Lung (tissue), 12 donors: ENCODE results near the gene PSMD13. TPM values are rescaled to one million over a fixed set of nuclear protein-coding genes. Genes with fewer than 3 reads are reported as not detected.

Experiments used
- ATAC-seq: fragments of 200-7000 bp; cut with Tn5 transposase; one replicate; pipeline ENCODE4 v1.9.1; 2020; ENCODE audit warnings: moderate number of reproducible peaks; ENCODE audit not compliant: insufficient read depth, low FRiP score
- DNase-seq, 3 donors: peaks; one replicate each; pipeline ENCODE4 v3.0.0-alpha.2; 2013 to 2017
- H3K27ac ChIP-seq, 2 donors: one replicate each; pipeline ENCODE4 v1.5.1; 2013; ENCODE audit warnings: mild to moderate bottlenecking in 2 of 2, moderate library complexity in 2 of 2, control low read depth in 1 of 2, inconsistent platforms in 1 of 2, low read depth in 1 of 2, low read length in 1 of 2
- H3K27me3 ChIP-seq, 3 donors: one replicate each; pipeline ENCODE4 v1.5.1; 2013; ENCODE audit warnings: low read length in 2 of 3; ENCODE audit not compliant: control insufficient read depth in 3 of 3, insufficient read depth in 3 of 3
- H3K36me3 ChIP-seq, 4 donors: one replicate each; pipeline ENCODE4 v1.5.1; 2013; ENCODE audit warnings: low read length in 4 of 4, mild to moderate bottlenecking in 1 of 4, moderate library complexity in 1 of 4; ENCODE audit not compliant: control insufficient read depth in 4 of 4, insufficient read depth in 4 of 4
- H3K4me1 ChIP-seq, 5 donors: one replicate each; pipeline ENCODE4 v1.5.1; 2013; ENCODE audit warnings: low read length in 5 of 5, mild to moderate bottlenecking in 2 of 5, moderate library complexity in 1 of 5; ENCODE audit not compliant: control insufficient read depth in 5 of 5, insufficient read depth in 5 of 5
- H3K4me3 ChIP-seq: one replicate; pipeline ENCODE4 v1.5.1; 2013; ENCODE audit warnings: mild to moderate bottlenecking, control low read depth, moderate library complexity
- H3K9ac ChIP-seq, 2 donors: one replicate each; pipeline ENCODE4 v1.5.1; 2013; ENCODE audit warnings: low read length in 2 of 2, control low read depth in 1 of 2; ENCODE audit not compliant: insufficient read depth in 1 of 2
- H3K9me3 ChIP-seq, 4 donors: one replicate each; pipeline ENCODE4 v1.5.1; 2013; ENCODE audit warnings: low read length in 3 of 4, mild to moderate bottlenecking in 1 of 4, moderate library complexity in 1 of 4; ENCODE audit not compliant: control insufficient read depth in 4 of 4, insufficient read depth in 3 of 4
- CTCF ChIP-seq: IDR thresholded peaks from 2 replicates; pipeline ENCODE4 v1.5.1; 2012; ENCODE audit warnings: mild to moderate bottlenecking; ENCODE audit errors: control extremely low read depth, extremely low read depth
- WGBS, 2 donors: extraction: QIAGEN DNeasy Blood & Tissue Kit; methylation state at CpG; one replicate each; pipeline ENCODE4 v1.1.7; 2013; 5-methylcytosine and 5-hydroxymethylcytosine counted together
- polyA plus RNA-seq, 2 donors: library from polyadenylated mRNA; stranded (reverse); fragments of 200-250 nt; gene quantifications; one replicate each; pipeline ENCODE4 v1.2.1, GENCODE V29; 2013
- total RNA-seq, 2 donors: library from RNA; depleted of rRNA in 1 of 2; stranded (reverse); fragments of >200 nt in 1 of 2; gene quantifications; one replicate each; pipeline ENCODE4 v1.2.1, GENCODE V29; 2014 to 2021
- donor health status: control.
- donor health status: control.
- donor health status: Bipolar disorder and iron deficiency.
- donor health status: healthy.
- donor health status: DM: yes; HTN: yes; CAD: no.

Gene PSMD13
- total and polyA plus RNA-seq, 4 donors: 75.2 to 184 (median 145) TPM

GRCh38 chr11:299081-299891 is 62.5 kb downstream of the PSMD13 start, which contains the start of gene IFITM5:
Gene IFITM5 (minus strand): TSS chr11:299526. CDS start chr11:299490, 36 bp downstream.
- no peak for TF ChIP-seq CTCF
- peaks cover 0 to 8% (median 6%) of the 10 kb centered on the region in 3 donors for H3K27me3 ChIP-seq
- ATAC-seq (no peak), DNase-seq (no peak)
- no peak within 1 kb of the TSS for H3K9ac ChIP-seq
- no peaks in the 10 kb centered on the region for H3K9me3 ChIP-seq
- H3K27ac ChIP-seq: no peak within 1 kb of the TSS
- peaks cover 0 to 5% (median 0%) of the 10 kb centered on the region in 4 donors for H3K36me3 ChIP-seq
- 61 to 75% methylated on average over 40 of the region's 40 CpGs for WGBS, 2 donors
- peaks cover 0 to 4% (median 0%) of the 10 kb centered on the region in 5 donors for H3K4me1 ChIP-seq
- H3K4me3 ChIP-seq: no peak within 1 kb of the TSS

GRCh38 chr11:299951-300735 is 63.4 kb downstream of the PSMD13 start:
- Histone ChIP-seq H3K4me3 (no peak overlapping the region), H3K36me3 (no peaks in the 10 kb centered on the region), H3K27ac (no peak overlapping the region), H3K27me3 (peaks cover 0 to 8% (median 6%) of the 10 kb centered on the region in 3 donors), H3K4me1 (peaks cover 0 to 4% (median 0%) of the 10 kb centered on the region in 5 donors), H3K9ac (no peak overlapping the region), H3K9me3 (no peaks in the 10 kb centered on the region)
- no peak for ATAC-seq
- DNase-seq: peak in 1 of 3 donors; percentile 82
- no peak for TF ChIP-seq CTCF
- WGBS, 2 donors: 15 to 38% methylated on average over 20 of the region's 20 CpGs

Other genes with a start within 250 kb of the PSMD13 start
- not detected for gene SCGB1C1, start 43.9 kb upstream of the PSMD13 start, total RNA-seq
- not detected for gene SCGB1C1, start 43.9 kb upstream of the PSMD13 start, polyA plus RNA-seq
- 10 to 100 TPM; 29.7 to 58.7 TPM for gene BET1L, start 29.6 kb upstream of the PSMD13 start, total RNA-seq
- gene BET1L, start 29.6 kb upstream of the PSMD13 start, polyA plus RNA-seq: 10 to 100 TPM; 30.1 to 49.9 TPM
- 100 to 1,000 TPM; 104 to 122 TPM for gene RIC8A, start 29.3 kb upstream of the PSMD13 start, total RNA-seq
- 10 to 100 TPM; 52.1 to 83.2 TPM for gene RIC8A, start 29.3 kb upstream of the PSMD13 start, polyA plus RNA-seq
- 10 to 100 TPM; 16.0 to 21.2 TPM for gene SIRT3, start 634 bp upstream of the PSMD13 start, total RNA-seq
- gene SIRT3, start 634 bp upstream of the PSMD13 start, polyA plus RNA-seq: 10 to 100 TPM; 14.6 to 16.9 TPM
- 1 to 10 TPM; 2.1 to 2.7 TPM for gene NLRP6, start 41.4 kb downstream of the PSMD13 start, total RNA-seq
- gene NLRP6, start 41.4 kb downstream of the PSMD13 start, polyA plus RNA-seq: 1 to 10 TPM in 1 of 2 donors, under 1 TPM in 1; 0.08 to 9.6 TPM
- 10 to 100 TPM; 21.6 to 63.3 TPM for gene PGGHG, start 52.1 kb downstream of the PSMD13 start, total RNA-seq
- 100 to 1,000 TPM; 112 to 145 TPM for gene PGGHG, start 52.1 kb downstream of the PSMD13 start, polyA plus RNA-seq
- gene IFITM5, start 62.5 kb downstream of the PSMD13 start, total RNA-seq: not detected
- gene IFITM5, start 62.5 kb downstream of the PSMD13 start, polyA plus RNA-seq: not detected
- 100 to 1,000 TPM in 1 of 2 donors, 10 to 100 TPM in 1; 75.7 to 656 TPM for gene IFITM2, start 70.8 kb downstream of the PSMD13 start, total RNA-seq
- gene IFITM2, start 70.8 kb downstream of the PSMD13 start, polyA plus RNA-seq: 1,000 to 10,000 TPM; 1,063 to 4,189 TPM
- gene IFITM1, start 77.1 kb downstream of the PSMD13 start, total RNA-seq: 100 to 1,000 TPM in 1 of 2 donors, 10 to 100 TPM in 1; 53.3 to 104 TPM
- gene IFITM1, start 77.1 kb downstream of the PSMD13 start, polyA plus RNA-seq: 100 to 1,000 TPM; 275 to 531 TPM
- 100 to 1,000 TPM; 191 to 903 TPM for gene IFITM3, start 83.9 kb downstream of the PSMD13 start, total RNA-seq
- 1,000 to 10,000 TPM; 1,642 to 2,585 TPM for gene IFITM3, start 83.9 kb downstream of the PSMD13 start, polyA plus RNA-seq
- gene B4GALNT4, start 132.5 kb downstream of the PSMD13 start, total RNA-seq: 1 to 10 TPM; 1.4 to 6.8 TPM
- 1 to 10 TPM; 2.1 to 4.6 TPM for gene B4GALNT4, start 132.5 kb downstream of the PSMD13 start, polyA plus RNA-seq
- 10 to 100 TPM; 15.7 to 63.1 TPM for gene PKP3, start 157.2 kb downstream of the PSMD13 start, total RNA-seq
- gene PKP3, start 157.2 kb downstream of the PSMD13 start, polyA plus RNA-seq: 10 to 100 TPM; 33.8 to 46.8 TPM
- gene SIGIRR, start 178.0 kb downstream of the PSMD13 start, total RNA-seq: 10 to 100 TPM; 25.7 to 87.3 TPM
- gene SIGIRR, start 178.0 kb downstream of the PSMD13 start, polyA plus RNA-seq: 100 to 1,000 TPM in 1 of 2 donors, 10 to 100 TPM in 1; 43.4 to 112 TPM
- gene ANO9, start 205.0 kb downstream of the PSMD13 start, total RNA-seq: 10 to 100 TPM in 1 of 2 donors, 1 to 10 TPM in 1; 5.8 to 17.6 TPM
- gene ANO9, start 205.0 kb downstream of the PSMD13 start, polyA plus RNA-seq: 10 to 100 TPM in 1 of 2 donors, 1 to 10 TPM in 1; 8.7 to 18.6 TPM
- 10 to 100 TPM; 26.8 to 29.4 TPM for gene PTDSS2, start 213.3 kb downstream of the PSMD13 start, total RNA-seq
- gene PTDSS2, start 213.3 kb downstream of the PSMD13 start, polyA plus RNA-seq: 10 to 100 TPM; 20.4 to 36.5 TPM